Sigmoid colon (tissue), 7 donors: Measurements from ENCODE around the gene JAM2. TPM values are rescaled to one million over a fixed set of nuclear protein-coding genes. Genes with fewer than 3 reads are reported as not detected.
A peak's percentile ranks its signal among the peaks of the same experiment; 100 is the strongest.

Experiments
- DNase-seq: peaks from one replicate; pipeline ENCODE4 v3.0.0-alpha.2; 2019
- H3K27ac ChIP-seq, 4 donors: fragments of 200-600 bp; sonication (generic); one replicate each; pipeline ENCODE4 v1.5.1; 2016 to 2019; ENCODE audit warnings: mild to moderate bottlenecking in 1 of 4
- H3K27me3 ChIP-seq, 3 donors: fragments of 200-600 bp; sonication (generic); one replicate each; pipeline ENCODE4 v1.5.1; 2019; ENCODE audit warnings: mild to moderate bottlenecking in 1 of 3
- H3K36me3 ChIP-seq, 4 donors: fragments of 200-600 bp; sonication (generic); one replicate each; pipeline ENCODE4 v1.5.1; 2016 to 2019
- H3K4me1 ChIP-seq, 4 donors: fragments of 200-600 bp; sonication (generic); one replicate each; pipeline ENCODE4 v1.5.1; 2017 to 2019
- H3K4me3 ChIP-seq, 4 donors: fragments of 200-600 bp; sonication (generic); one replicate each; pipeline ENCODE4 v1.5.1; 2017 to 2019; ENCODE audit warnings: mild to moderate bottlenecking in 2 of 4, moderate library complexity in 1 of 4
- H3K9me3 ChIP-seq, 4 donors: fragments of 200-600 bp in 3 of 4; sonication (generic) in 3 of 4; one replicate each; pipeline versions ENCODE4 v1.5.1 to v1.6.1; 2013 to 2019
- CTCF ChIP-seq, 4 experiments: fragments of 450-650 bp in 3 of 4; fragments of 200-600 bp in 1 of 4; IDR thresholded peaks; one replicate each; pipeline ENCODE4 v1.5.1; 2016 to 2019; ENCODE audit warnings: antibody characterized with exemption in 4 of 4, mild to moderate bottlenecking in 3 of 4, moderate library complexity in 2 of 4
- EP300 ChIP-seq, 4 donors: sonication (generic); formaldehyde crosslinking; IDR thresholded peaks; one replicate each; pipeline ENCODE4 v1.6.1; 2017; ENCODE audit warnings: antibody characterized with exemption in 4 of 4
- POLR2A ChIP-seq, 2 donors: fragments of 450-650 bp; IDR thresholded peaks; one replicate each; pipeline ENCODE4 v1.6.1; 2016; ENCODE audit warnings: antibody characterized with exemption in 2 of 2, mild to moderate bottlenecking in 2 of 2, moderate library complexity in 2 of 2
- POLR2AphosphoS5 ChIP-seq, 4 donors: sonication (generic); formaldehyde crosslinking; IDR thresholded peaks; one replicate each; pipeline ENCODE4 v1.6.1; 2017; ENCODE audit warnings: antibody characterized with exemption in 4 of 4
- WGBS, 2 donors: extraction: QIAGEN DNeasy Blood & Tissue Kit; methylation state at CpG; one replicate each; pipeline ENCODE4 v1.1.7; 2013; 5-methylcytosine and 5-hydroxymethylcytosine counted together
- intact Hi-C: fragments of 100-400 bp; cut with DNase I; formaldehyde crosslinking; loops from one replicate; pipeline ENCODE4 v1.15.1; 2023
- polyA plus RNA-seq, 3 donors: library from polyadenylated mRNA; stranded (reverse); fragments of 200-250 nt; gene quantifications; one replicate each; pipeline ENCODE4 v1.2.3, GENCODE V29; 2013
- total RNA-seq, 4 donors: library from RNA; depleted of rRNA; stranded (reverse); fragments of >200 nt; gene quantifications; one replicate each; pipeline ENCODE4 v1.1.0, GENCODE V29; 2016
- donor health status: healthy with polysubstance abuse.
- donor health status: Bipolar disorder and iron deficiency.
- donor health status: healthy.

Gene JAM2
- total and polyA plus RNA-seq, 7 donors: 0.46 to 31.6 (median 13.0) TPM

- no peak overlapping the region for H3K4me3 ChIP-seq
- no peaks in the 10 kb centered on the region for H3K36me3 ChIP-seq
- no peak for TF ChIP-seq EP300 (IDR thresholded peaks at IDR 0.05)
- TF ChIP-seq POLR2A (IDR thresholded peaks at IDR 0.05): no peak
- no peak for TF ChIP-seq CTCF (IDR thresholded peaks at IDR 0.05)
- TF ChIP-seq POLR2AphosphoS5 (IDR thresholded peaks at IDR 0.05): no peak
- WGBS, 2 donors: 50 to 65% methylated on average over 2 of the region's 2 CpGs
- no peaks in the 10 kb centered on the region for H3K9me3 ChIP-seq
- no peak for DNase-seq
- peak overlapping the region in 3 of 4 donors; percentile 19 to 38 (median 28) for H3K27ac ChIP-seq
- H3K27me3 ChIP-seq: no peaks in the 10 kb centered on the region
- no peaks in the 10 kb centered on the region for H3K4me1 ChIP-seq
- intact Hi-C loops: no loop called here
These were observed 12.3 kb upstream of the JAM2 start for GRCh38 chr21:25626757-25627156.

GRCh38 chr21:25632296-25632695 is 6.8 kb upstream of the JAM2 start:
- no peaks in the 10 kb centered on the region for H3K27me3 ChIP-seq
- no peak for DNase-seq
- no peaks in the 10 kb centered on the region for H3K36me3 ChIP-seq
- no peaks in the 10 kb centered on the region for H3K4me1 ChIP-seq
- no peak overlapping the region for H3K4me3 ChIP-seq
- H3K27ac ChIP-seq: no peak overlapping the region
- intact Hi-C loops: no loop called here
- 94 to 95% methylated on average over 2 of the region's 2 CpGs for WGBS, 2 donors
- no peaks in the 10 kb centered on the region for H3K9me3 ChIP-seq
- TF ChIP-seq POLR2AphosphoS5 (IDR thresholded peaks at IDR 0.05): no peak
- TF ChIP-seq POLR2A (IDR thresholded peaks at IDR 0.05): no peak
- no peak for TF ChIP-seq CTCF (IDR thresholded peaks at IDR 0.05)
- no peak for TF ChIP-seq EP300 (IDR thresholded peaks at IDR 0.05)

GRCh38 chr21:25635310-25635709 is 3.7 kb upstream of the JAM2 start:
- TF ChIP-seq POLR2A (IDR thresholded peaks at IDR 0.05) (no peak), CTCF (IDR thresholded peaks at IDR 0.05) (no peak), EP300 (IDR thresholded peaks at IDR 0.05) (no peak), POLR2AphosphoS5 (IDR thresholded peaks at IDR 0.05) (no peak)
- WGBS, 2 donors: 68 to 75% methylated on average over 8 of the region's 8 CpGs
- intact Hi-C loops: no loop called here

GRCh38 chr21:25636727-25637126 is 2.3 kb upstream of the JAM2 start:
- Histone ChIP-seq H3K4me3 (no peak overlapping the region), H3K4me1 (peaks cover 0 to 28% (median 21%) of the 10 kb centered on the region in 4 donors), H3K27me3 (peaks cover 0 to 11% (median 3%) of the 10 kb centered on the region in 3 donors), H3K9me3 (no peaks in the 10 kb centered on the region), H3K36me3 (no peaks in the 10 kb centered on the region), H3K27ac (no peak overlapping the region)
- 78 to 82% methylated on average over 2 of the region's 2 CpGs for WGBS, 2 donors
- intact Hi-C loops: no loop called here
- TF ChIP-seq POLR2AphosphoS5 (IDR thresholded peaks at IDR 0.05): no peak
- TF ChIP-seq CTCF (IDR thresholded peaks at IDR 0.05): no peak
- TF ChIP-seq POLR2A (IDR thresholded peaks at IDR 0.05): no peak
- no peak for TF ChIP-seq EP300 (IDR thresholded peaks at IDR 0.05)
- DNase-seq: no peak

More at GRCh38 chr21:25635310-25635709, 3.7 kb upstream of the JAM2 start:
- Histone ChIP-seq H3K4me1 (peaks cover 0 to 26% (median 20%) of the 10 kb centered on the region in 4 donors), H3K36me3 (no peaks in the 10 kb centered on the region), H3K27ac (no peak overlapping the region), H3K27me3 (peaks cover 0 to 10% (median 3%) of the 10 kb centered on the region in 3 donors), H3K4me3 (no peak overlapping the region), H3K9me3 (no peaks in the 10 kb centered on the region)
- no peak for DNase-seq
